HUES48 (cell line): ENCODE measurements around the gene TARBP2.

Experiments
- H3K27ac ChIP-seq: one replicate; pipeline ENCODE4 v1.7.0; 2013; ENCODE audit warnings: low read depth, low read length, inconsistent platforms
- H3K27me3 ChIP-seq: 2 replicates; pipeline ENCODE4 v1.6.1; 2013; ENCODE audit warnings: mild to moderate bottlenecking, low read length; ENCODE audit not compliant: control insufficient read depth, insufficient read depth
- H3K36me3 ChIP-seq: 2 replicates; pipeline ENCODE4 v1.6.1; 2013; ENCODE audit warnings: low read length; ENCODE audit not compliant: control insufficient read depth, insufficient read depth
- H3K4me1 ChIP-seq: 2 replicates; pipeline ENCODE4 v1.6.1; 2013; ENCODE audit warnings: mild to moderate bottlenecking, low read length; ENCODE audit not compliant: control insufficient read depth, insufficient read depth
- H3K4me3 ChIP-seq: 2 replicates; pipeline ENCODE4 v1.5.1; 2013; ENCODE audit warnings: mild to moderate bottlenecking, low read depth, low read length
- H3K9ac ChIP-seq: 2 replicates; pipeline ENCODE4 v1.6.1; 2013; ENCODE audit warnings: mild to moderate bottlenecking, low read depth, low read length, moderate library complexity
- H3K9me3 ChIP-seq: 2 replicates; pipeline ENCODE4 v1.6.1; 2013; ENCODE audit warnings: low read length; ENCODE audit not compliant: control insufficient read depth, insufficient read depth

TARBP2 gene

DNA sequence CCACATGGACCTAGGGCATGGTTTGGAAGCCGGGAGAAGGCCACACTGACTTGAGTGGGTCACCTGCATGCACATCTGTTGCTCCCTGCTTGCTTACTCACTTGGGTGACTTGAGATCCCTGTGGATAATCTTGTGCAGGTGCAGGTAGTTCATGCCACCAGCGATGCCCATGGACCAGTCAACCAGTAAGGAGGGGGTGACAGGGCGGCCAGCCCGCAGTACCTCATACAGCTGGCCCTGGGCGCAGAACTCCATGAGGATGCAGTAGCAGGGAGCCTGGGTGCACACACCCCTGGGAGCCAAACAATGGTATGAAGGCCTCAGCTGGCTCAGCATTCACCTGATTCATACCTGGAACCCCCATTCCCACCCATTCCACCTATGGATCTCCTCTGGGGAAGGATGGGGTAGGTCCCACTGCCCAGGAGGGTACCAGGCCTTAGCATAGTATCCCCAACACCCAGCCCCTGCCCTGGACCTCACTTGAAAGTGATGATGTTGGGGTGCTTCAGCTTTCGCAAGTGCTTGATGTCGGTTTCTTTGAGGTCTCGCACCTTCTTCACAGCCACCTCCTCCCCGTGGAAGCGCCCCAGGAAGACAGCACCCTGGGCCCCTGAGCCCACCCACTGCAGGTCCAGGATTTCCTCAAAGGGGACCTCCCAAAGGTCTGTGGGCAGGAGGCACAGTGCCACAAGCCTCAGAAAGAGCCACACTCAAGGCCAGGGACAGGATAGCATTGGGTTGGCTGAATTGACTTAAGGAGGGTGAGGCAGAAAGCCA, 14.9 kb upstream of the TARBP2 start:
- H3K27me3 ChIP-seq: no peaks in the 10 kb centered on the region

DNA sequence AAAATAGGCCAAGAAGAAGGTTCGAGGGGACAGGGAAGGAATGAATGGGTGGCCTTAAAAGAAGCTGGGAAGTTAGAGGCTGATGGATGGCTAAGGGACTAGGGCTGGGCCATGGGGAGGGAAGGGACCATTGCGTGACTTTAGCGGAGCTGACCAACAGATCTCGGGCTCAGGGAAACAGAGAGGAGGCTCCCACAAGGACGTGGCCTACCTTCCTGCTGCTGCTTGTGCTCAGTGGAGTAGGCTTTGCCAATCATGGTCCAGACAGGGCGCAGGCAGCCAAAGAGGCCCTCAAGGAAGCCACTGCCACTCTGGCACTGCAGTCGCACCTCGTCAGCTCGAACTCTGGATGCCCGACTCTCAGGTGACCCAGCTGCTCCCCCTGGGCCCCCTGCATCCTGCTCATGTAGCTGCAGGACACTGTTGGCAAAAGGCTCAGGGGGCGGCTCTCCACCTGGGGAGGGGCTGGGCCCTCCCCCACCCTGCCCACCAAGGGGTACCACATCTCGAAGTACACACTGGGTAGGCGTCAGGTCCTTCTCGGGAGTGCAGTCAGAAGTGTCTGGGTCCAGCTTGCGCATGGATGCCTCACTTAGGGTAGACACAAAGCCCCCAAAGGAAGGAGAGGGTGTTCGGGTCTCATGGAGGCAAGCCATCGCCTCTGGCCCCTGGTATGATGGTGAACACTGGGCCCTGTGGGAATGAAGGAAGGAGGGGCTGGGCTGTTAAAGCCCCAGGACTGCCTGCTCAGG, 14.2 kb upstream of the TARBP2 start:
- no peak overlapping the region for H3K27ac ChIP-seq
- H3K27me3 ChIP-seq: no peaks in the 10 kb centered on the region
- H3K36me3 ChIP-seq: peaks cover 49% of the 10 kb centered on the region
- no peak overlapping the region for H3K4me3 ChIP-seq
- H3K9ac ChIP-seq: no peak overlapping the region
- no peaks in the 10 kb centered on the region for H3K4me1 ChIP-seq
- H3K9me3 ChIP-seq: no peaks in the 10 kb centered on the region

More for the DNA sequence above, 14.9 kb upstream of the TARBP2 start:
- H3K9ac ChIP-seq: no peak overlapping the region
- H3K9me3 ChIP-seq: no peaks in the 10 kb centered on the region
- no peak overlapping the region for H3K4me3 ChIP-seq
- no peak overlapping the region for H3K27ac ChIP-seq
- H3K4me1 ChIP-seq: no peaks in the 10 kb centered on the region
- peaks cover 55% of the 10 kb centered on the region for H3K36me3 ChIP-seq

DNA sequence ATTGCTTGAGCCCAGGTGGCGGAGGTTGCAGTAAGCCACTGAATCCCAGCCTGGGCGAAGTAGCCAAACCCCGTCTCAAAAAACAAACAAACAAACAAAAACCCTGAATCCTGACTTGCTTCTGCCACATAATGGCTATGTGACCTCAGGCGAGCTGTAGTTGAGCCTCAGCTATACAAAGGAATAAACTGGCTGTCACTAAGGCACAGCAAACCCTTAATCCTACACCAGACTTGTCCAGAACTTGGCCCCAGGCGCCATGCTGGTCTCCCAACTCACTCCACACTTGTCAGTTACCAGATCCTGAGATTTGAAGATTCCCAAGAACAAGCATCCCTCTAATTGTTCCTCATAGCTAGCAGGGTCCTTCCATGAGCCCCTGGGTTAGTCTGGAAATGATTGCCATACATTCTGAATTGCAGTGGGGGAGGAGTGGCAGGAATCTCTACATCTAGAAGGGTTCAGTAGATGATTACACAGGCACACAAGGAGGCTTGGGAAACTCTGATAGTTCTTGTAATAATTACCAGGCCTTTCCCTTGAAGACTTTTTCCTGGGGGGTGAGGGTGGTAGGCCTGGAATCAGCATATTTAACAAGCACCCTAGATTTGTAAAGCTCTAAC, 11.7 kb upstream of the TARBP2 start:
- no peak overlapping the region for H3K4me3 ChIP-seq
- H3K9me3 ChIP-seq: no peaks in the 10 kb centered on the region
- no peak overlapping the region for H3K9ac ChIP-seq
- H3K27me3 ChIP-seq: no peaks in the 10 kb centered on the region
- H3K27ac ChIP-seq: peak overlapping the region; percentile 26
- peaks cover 30% of the 10 kb centered on the region for H3K36me3 ChIP-seq
- peaks cover 15% of the 10 kb centered on the region for H3K4me1 ChIP-seq

DNA sequence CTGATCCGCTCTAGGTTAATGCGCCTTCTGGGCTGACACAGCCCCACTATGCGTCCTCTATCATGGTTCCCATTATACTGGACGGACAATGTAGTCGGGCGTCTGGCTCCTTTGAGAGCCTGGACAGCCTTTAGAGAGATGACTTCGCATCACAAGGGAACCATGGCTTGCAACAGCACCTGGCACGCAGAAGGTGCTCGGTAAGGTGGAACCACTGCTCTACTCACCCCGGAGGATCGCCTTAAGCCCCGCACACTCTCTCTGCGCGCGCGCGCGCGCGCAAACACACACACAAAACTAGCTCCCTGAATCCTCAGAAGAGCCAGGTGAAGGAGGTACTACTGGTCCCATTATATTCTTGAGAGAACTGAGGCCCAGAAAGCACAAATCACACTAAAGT, 8.9 kb upstream of the TARBP2 start:
- peak overlapping the region; percentile 89 for H3K27ac ChIP-seq
- peak overlapping the region; percentile 52; the same call in 1 of the 2 replicates for H3K9ac ChIP-seq
- 0 out of 2 replicates have a peak, but pooled peaks cover 8% of the 10 kb centered on the region for H3K36me3 ChIP-seq
- peak overlapping the region; percentile 62 for H3K4me3 ChIP-seq
- no peaks in the 10 kb centered on the region for H3K9me3 ChIP-seq
- H3K27me3 ChIP-seq: no peaks in the 10 kb centered on the region
- peaks cover 25% of the 10 kb centered on the region for H3K4me1 ChIP-seq

DNA sequence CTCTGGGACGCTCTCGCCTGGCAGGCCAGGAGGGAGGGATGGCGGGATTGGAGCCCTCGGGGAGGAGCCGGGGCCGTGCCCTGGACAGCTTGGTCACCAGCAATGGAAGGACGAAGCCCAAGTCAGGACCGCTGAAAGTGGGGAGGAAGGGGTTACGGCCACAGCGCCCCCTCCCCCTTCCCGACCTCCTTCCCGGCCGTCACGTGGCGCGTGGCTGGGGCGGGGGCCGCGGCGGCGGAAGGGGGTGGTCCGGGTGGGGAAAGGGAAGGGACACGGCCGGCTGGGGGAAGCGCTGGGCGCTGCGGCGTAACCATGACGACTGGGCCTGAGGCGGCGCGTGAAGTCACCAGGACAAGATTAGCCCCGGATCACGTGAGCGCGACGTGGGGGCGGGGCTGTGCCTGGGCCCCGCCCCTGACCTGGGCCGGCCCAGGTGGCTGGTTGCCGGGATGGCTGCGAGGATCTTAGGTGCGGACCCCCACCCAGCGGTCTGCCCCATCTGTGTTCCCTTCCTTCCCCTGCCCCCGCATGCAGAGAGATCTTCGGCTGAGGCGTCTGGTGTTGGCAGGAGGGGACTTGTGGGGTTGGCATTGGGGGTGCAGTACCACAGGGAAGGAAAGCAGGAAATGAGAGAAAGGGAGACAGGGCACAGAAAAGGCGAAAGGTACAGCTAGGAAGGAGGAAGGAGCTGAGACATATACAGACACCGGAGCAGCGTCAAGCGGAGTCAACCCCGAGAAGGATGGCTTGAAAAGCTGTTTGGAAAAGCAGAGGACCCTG, 8.1 kb upstream of the TARBP2 start:
- peak overlapping the region; percentile 17 for H3K9ac ChIP-seq
- peak overlapping the region; percentile 62 for H3K4me3 ChIP-seq
- H3K27me3 ChIP-seq: no peaks in the 10 kb centered on the region
- no peaks in the 10 kb centered on the region for H3K9me3 ChIP-seq
- H3K4me1 ChIP-seq: peaks cover 32% of the 10 kb centered on the region
- H3K36me3 ChIP-seq: 0 out of 2 replicates have a peak, but pooled peaks cover under 1% of the 10 kb centered on the region
- peak overlapping the region; percentile 89 for H3K27ac ChIP-seq

DNA sequence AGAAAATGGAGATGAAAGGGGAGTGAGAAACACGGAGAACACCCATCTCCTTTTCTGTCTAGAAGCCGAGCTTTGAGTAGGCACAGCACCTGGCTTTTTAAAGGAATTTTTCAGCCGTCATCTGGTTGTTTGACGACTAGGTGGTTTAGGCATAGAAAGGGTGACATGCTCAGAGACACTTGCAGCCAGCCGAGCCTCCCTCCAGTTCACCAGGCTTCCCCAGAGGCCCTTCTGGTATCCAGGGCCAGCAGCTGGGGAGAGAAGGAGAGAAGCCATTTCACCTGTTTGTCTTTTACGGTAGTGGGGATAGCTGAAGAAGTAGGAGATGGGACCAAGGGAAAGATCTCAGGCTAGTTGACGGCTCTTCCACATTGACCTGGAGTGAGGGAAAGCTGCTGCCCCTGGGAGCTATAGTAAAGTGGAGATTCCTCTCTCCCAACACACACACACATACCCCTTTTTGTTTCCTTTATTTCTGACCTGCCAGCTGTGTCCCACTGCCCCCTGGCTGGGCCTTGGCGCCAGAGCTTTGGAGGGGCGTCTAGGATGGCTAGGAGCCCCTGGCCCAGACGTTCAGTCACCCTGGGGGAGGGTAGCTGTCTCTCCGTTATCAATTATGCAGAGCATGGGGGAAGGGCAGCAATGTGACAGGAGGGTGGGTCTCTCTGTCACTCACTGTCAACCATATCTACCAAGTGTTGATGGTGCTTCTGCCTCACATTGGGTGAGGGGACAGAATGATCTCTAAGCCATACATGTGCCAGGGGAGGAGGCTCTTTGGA, 7.3 kb upstream of the TARBP2 start:
- H3K4me3 ChIP-seq: peak overlapping the region; percentile 62
- H3K4me1 ChIP-seq: peaks cover 38% of the 10 kb centered on the region
- no peaks in the 10 kb centered on the region for H3K36me3 ChIP-seq
- no peaks in the 10 kb centered on the region for H3K27me3 ChIP-seq
- peak overlapping the region; percentile 17 for H3K9ac ChIP-seq
- H3K9me3 ChIP-seq: no peaks in the 10 kb centered on the region
- H3K27ac ChIP-seq: peak overlapping the region; percentile 79

DNA sequence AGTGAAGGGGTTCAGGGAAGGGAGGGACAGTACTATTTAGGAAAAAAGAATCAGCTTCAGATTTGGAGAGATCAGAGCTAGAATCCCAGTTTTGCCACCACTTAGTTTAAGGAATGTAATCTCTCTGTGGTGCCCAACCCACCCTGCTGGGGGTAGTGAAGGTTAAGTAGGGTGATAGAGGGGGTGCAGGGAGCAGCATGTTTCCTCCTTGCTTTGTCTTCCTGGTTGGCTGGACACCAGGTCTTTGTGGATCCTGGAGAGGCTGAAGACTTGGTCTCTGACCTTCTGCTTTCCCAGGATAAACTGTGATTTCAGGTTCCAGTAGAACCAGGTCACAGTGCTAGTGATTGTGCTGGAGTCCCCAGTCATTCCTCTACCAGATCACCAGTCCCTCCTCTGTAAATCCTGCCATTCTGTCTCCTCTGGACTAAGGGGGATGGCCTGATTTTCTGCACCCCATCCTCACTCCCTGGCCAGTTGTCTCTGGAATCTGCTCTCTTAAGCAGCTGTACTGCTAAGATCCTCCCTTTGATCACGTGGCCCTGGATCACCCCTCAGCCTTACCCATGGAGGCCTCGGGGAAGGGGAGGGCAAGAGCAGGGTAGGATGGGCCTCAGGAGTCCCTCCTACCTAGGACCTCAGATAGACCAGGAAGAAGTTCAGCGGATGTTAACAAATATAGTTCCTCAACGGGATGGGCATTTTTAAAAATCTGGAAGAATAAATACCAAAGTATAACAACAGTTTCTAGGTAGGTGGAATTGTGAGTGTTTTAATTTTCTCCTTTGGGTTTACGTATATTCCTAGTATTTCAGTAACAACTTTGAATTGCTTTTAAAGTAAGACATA, 5.0 kb upstream of the TARBP2 start:
- H3K4me1 ChIP-seq: peaks cover 45% of the 10 kb centered on the region
- no peaks in the 10 kb centered on the region for H3K36me3 ChIP-seq
- H3K9ac ChIP-seq: no peak overlapping the region
- no peak overlapping the region for H3K4me3 ChIP-seq
- H3K27ac ChIP-seq: peak overlapping the region; percentile 44
- H3K9me3 ChIP-seq: no peaks in the 10 kb centered on the region
- H3K27me3 ChIP-seq: no peaks in the 10 kb centered on the region

DNA sequence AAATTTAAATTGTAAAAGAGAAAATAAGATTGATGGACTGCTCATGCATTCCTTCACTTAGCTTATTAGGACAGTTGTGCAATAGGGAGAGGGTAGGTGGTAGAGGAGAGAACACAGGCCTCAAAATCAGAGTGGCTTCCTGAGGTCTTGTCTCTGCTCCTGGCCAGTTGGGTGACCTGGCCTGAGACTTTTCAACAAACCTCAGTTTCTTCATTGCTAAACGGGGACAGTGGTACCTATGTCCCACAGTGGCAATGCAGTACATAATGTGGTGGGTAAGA, 4.4 kb upstream of the TARBP2 start:
- H3K4me3 ChIP-seq: no peak overlapping the region
- H3K4me1 ChIP-seq: peaks cover 48% of the 10 kb centered on the region

DNA sequence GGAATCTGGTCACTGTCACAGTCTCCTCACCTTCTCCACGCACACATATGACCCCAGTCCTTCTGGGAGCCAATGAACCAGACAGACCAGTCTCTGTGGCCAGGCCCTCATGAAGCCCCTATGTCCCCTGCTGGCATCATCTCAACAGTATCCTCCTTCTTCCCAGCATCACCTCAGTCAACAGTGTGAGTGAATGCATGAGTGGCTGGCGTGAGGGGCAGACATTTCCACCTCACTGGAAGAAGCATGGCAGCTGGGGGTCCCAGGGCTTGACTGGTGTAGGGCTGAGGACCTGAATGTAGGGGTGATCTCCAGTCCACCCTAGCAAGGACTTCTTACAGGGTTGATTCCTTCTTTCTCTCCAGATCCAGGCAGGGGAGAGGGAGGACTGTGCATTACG, 3.6 kb upstream of the TARBP2 start:
- no peaks in the 10 kb centered on the region for H3K27me3 ChIP-seq
- H3K9me3 ChIP-seq: no peaks in the 10 kb centered on the region
- no peak overlapping the region for H3K27ac ChIP-seq
- no peak overlapping the region for H3K4me3 ChIP-seq
- H3K9ac ChIP-seq: no peak overlapping the region
- H3K4me1 ChIP-seq: peaks cover 50% of the 10 kb centered on the region
- no peaks in the 10 kb centered on the region for H3K36me3 ChIP-seq

More for the DNA sequence above, 4.4 kb upstream of the TARBP2 start:
- Histone ChIP-seq H3K27me3 (no peaks in the 10 kb centered on the region), H3K9me3 (no peaks in the 10 kb centered on the region), H3K27ac (no peak overlapping the region), H3K9ac (no peak overlapping the region), H3K36me3 (no peaks in the 10 kb centered on the region)
